GM10847 (cell line): ENCODE data around the gene OSBPL6.

Experiments
- POLR2A ChIP-seq: IDR thresholded peaks from 2 replicates; pipeline ENCODE4 v1.6.1; 2011; ENCODE audit not compliant: insufficient read length; ENCODE audit errors: extremely low read depth

The OSBPL6 gene

GRCh38 chr2:178409261-178409660 lies 214.9 kb downstream of the OSBPL6 start:
- TF ChIP-seq POLR2A: no peak

- TF ChIP-seq POLR2A: no peak
Observed at GRCh38 chr2:178412047-178412446, 217.7 kb downstream of the OSBPL6 start.

GRCh38 chr2:178413472-178414265 lies 219.4 kb downstream of the OSBPL6 start:
- peak; percentile 60 for TF ChIP-seq POLR2A

GRCh38 chr2:178414266-178415247 lies 220.2 kb downstream of the OSBPL6 start:
- TF ChIP-seq POLR2A: peak; percentile 58

GRCh38 chr2:178415979-178416378 lies 221.7 kb downstream of the OSBPL6 start:
- no peak for TF ChIP-seq POLR2A

- TF ChIP-seq POLR2A: no peak
Observed at GRCh38 chr2:178417916-178418315, 223.6 kb downstream of the OSBPL6 start.

DNA sequence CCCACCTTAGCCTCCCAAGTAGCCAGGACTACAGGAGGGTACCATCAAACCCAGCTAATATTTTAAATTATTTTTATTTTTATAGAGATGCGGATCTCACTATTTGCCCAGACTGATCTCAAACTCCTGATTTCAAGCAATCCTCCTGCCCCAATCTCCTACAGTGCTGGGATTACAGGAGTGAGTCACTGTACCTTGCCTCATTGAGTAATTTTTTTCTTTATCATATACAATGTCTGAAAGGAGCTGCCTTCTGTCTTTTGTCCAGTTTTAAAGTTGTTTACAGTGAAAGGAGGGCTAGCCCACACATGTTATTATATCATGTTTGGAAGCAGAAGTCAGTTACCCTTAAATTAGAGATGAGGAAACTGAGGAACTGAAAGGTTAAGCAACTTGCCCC lies 224.1 kb downstream of the OSBPL6 start:
- no peak for TF ChIP-seq POLR2A

DNA sequence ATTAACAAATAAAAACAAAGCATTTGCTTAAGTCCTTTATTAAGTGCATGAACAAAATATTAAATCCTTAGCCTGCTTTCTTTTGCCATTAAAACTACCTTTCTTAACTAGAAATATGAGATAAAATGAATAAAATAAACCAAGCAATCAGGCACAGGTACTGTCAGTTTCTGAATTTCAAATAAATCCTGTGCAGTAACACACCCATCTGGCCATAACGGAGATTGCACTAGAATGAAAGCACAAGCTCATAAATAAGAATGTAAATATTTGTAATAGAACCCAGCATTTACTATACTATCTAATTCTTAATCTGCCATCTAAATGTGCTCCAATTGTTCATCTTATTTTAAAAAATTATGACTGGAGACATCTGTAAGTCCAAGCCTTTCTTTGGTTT lies 224.8 kb downstream of the OSBPL6 start:
- TF ChIP-seq POLR2A: no peak

DNA sequence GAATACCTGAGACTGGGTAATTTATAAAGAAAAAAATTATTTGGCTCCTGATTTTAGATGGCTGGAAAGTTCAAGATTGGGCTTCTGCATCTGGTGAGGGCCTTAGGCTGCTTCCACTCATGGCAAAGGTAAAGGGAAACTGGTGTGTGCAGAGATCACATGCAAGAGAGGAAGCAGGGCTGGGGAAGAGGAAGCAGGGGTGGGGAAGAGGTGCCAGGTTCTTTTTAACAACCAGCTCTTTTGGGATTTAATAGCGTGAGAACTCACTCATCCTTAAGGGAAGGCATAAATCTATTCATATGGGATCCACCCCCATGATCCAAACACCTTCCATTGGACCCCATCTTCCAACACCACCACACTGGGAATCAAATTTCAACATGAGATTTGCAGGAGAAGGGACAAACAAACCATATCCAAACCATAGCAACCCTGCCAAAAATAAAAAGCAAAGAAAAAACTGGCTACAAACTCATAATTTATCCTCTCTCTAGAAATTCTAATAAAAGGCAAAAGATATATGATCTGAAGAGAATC lies 226.2 kb downstream of the OSBPL6 start:
- TF ChIP-seq POLR2A: no peak

GRCh38 chr2:178422097-178422496 lies 227.8 kb downstream of the OSBPL6 start:
- TF ChIP-seq POLR2A: no peak

GRCh38 chr2:178425255-178425827 lies 231.0 kb downstream of the OSBPL6 start:
- TF ChIP-seq POLR2A: no peak

- TF ChIP-seq POLR2A: no peak
Observed at GRCh38 chr2:178426388-178426787, 232.1 kb downstream of the OSBPL6 start.

- TF ChIP-seq POLR2A: no peak
Observed at GRCh38 chr2:178427458-178427857, 233.1 kb downstream of the OSBPL6 start.

- TF ChIP-seq POLR2A: no peak
Observed at GRCh38 chr2:178428396-178428806, 234.1 kb downstream of the OSBPL6 start.

GRCh38 chr2:178429336-178429735 lies 235.0 kb downstream of the OSBPL6 start:
- TF ChIP-seq POLR2A: no peak

- TF ChIP-seq POLR2A: no peak
Observed at GRCh38 chr2:178436662-178437061, 242.3 kb downstream of the OSBPL6 start.

DNA sequence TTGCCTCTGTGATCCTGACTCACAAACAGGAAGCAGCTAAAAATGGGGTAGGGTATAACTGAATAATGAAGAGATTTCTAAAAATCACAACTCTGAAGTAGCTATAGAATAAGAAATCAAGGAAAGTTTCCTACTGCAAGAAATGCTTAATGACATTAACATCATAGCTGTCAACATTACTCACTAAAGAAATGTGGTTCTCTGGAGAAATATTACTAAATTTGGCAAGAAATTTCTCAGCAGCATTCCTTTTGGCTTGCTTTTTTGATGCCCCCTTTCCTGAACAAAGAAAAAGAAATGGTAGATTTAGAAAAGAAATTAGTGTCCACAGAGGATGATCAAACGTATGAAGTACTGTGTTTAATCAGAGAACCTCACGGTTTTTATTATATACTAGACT lies 247.1 kb downstream of the OSBPL6 start:
- TF ChIP-seq POLR2A: no peak
